ES-I3 (cell line): ENCODE results near the gene F7.
A peak's percentile ranks its signal among the peaks of the same experiment; 100 is the strongest.
"Not testable (repeated sequence)": the region's sequence is repeated elsewhere in the genome, so short reads cannot be mapped to it uniquely, and the experiment has no call there.

Experiments used
- H3K36me3 ChIP-seq: 2 replicates; pipeline ENCODE4 v1.6.1; 2013; ENCODE audit warnings: mild to moderate bottlenecking, low read length, control low read depth, moderate library complexity; ENCODE audit not compliant: insufficient read depth
- H3K4me1 ChIP-seq: 2 replicates; pipeline ENCODE4 v1.6.1; 2013; ENCODE audit warnings: mild to moderate bottlenecking, control low read depth, low read length; ENCODE audit not compliant: insufficient read depth
- H3K9ac ChIP-seq: 2 replicates; pipeline ENCODE4 v1.6.1; 2013; ENCODE audit warnings: low read depth, mild to moderate bottlenecking, low read length, moderate library complexity
- H3K9me3 ChIP-seq: 2 replicates; pipeline ENCODE4 v1.6.1; 2013; ENCODE audit warnings: mild to moderate bottlenecking, low read length, moderate library complexity; ENCODE audit not compliant: control insufficient read depth, insufficient read depth

F7 gene

GRCh38 chr13:113110852-113111315, 5.3 kb downstream of the F7 start:
- Histone ChIP-seq H3K4me1 (0 out of 2 replicates have a peak, but pooled peaks cover 4% of the 10 kb centered on the region), H3K9me3 (peaks cover 3% of the 10 kb centered on the region; the same call in 1 of the 2 replicates), H3K9ac (peak overlapping the region; percentile 53), H3K36me3 (no peaks in the 10 kb centered on the region)

DNA sequence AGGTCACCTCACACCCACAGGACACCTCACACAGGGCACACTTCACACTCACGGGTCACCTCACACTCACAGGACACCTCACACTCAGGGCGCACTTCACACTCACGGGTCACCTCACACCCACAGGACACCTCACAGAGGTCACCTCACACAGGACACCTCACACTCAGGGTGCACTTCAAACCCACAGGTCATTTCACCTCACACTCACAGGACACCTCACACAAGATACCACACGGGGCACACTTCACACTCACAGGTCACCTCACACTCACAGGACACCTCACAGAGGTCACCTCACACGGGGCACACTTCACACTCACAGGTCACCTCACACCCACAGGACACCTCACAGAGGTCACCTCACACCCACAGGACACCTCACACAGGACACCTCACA, 6.2 kb downstream of the F7 start:
- not testable (repeated sequence) for H3K9ac ChIP-seq, H3K36me3 ChIP-seq, H3K4me1 ChIP-seq, H3K9me3 ChIP-seq

DNA sequence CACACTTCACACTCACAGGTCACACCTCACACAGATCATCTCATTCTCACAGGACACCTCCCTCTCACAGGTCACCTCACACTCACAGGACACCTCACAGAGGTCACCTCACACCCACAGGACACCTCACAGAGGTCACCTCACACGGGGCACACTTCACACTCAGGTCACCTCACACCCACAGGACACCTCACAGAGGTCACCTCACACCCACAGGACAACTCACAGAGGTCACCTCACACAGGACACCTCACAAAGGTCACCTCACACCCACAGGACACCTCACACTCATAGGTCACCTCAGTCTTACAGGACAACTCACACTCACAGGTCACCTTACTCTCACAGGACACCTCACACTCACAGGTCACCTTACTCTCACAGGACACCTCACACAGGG, 6.9 kb downstream of the F7 start:
- H3K9me3 ChIP-seq, H3K4me1 ChIP-seq, H3K36me3 ChIP-seq, H3K9ac ChIP-seq: not testable (repeated sequence)

- Histone ChIP-seq H3K9ac (no peak overlapping the region), H3K9me3 (peaks cover 3% of the 10 kb centered on the region; the same call in 1 of the 2 replicates), H3K36me3 (no peaks in the 10 kb centered on the region), H3K4me1 (0 out of 2 replicates have a peak, but pooled peaks cover 4% of the 10 kb centered on the region)
Measured at GRCh38 chr13:113112893-113113845, 7.6 kb downstream of the F7 start.

- peaks cover 3% of the 10 kb centered on the region; the same call in 1 of the 2 replicates for H3K9me3 ChIP-seq
- H3K9ac ChIP-seq, result no peak overlapping the region
- 0 out of 2 replicates have a peak, but pooled peaks cover 4% of the 10 kb centered on the region for H3K4me1 ChIP-seq
- H3K36me3 ChIP-seq, result no peaks in the 10 kb centered on the region
Measured at GRCh38 chr13:113113846-113114271, 8.3 kb downstream of the F7 start.

DNA sequence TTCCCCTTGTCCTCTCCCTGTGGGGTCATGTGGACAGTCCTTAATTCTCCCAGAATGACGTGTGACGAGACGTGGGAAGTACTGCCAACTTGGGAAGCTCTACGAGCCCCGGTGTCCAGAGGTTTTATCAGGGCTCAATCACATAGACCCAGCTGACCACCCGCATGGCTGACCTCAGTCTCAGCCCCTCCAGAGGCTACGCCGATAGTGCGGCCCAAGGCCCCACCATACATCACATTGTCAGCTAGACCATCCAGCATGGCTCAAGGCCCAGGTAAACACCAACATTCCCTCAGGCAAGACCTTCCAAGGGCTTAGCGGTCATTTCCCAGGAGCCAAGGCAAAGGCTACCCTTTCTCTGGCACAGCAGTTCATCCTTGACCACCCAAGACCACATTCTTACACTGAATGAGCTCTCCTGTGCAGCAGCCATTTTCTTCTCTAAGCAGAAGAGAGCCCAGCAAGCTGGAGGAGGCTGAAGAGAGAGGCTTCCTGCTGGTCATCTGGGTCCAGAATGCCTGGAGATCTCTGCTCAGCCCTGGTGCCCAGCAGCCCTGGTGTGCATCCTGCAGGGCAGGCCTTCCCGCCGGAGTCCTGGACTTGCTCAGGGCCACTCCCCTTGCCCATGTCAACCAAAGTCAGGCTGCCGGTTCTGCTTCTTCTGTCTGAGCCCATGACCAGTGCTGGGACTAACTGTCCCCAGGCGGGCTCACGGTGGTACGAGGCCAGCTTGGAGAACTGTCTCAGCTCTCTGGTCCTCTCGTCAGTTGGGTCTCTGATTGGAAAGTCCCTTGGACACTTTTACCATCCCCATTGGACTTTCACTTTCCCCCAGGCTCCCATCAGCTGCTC, 9.1 kb downstream of the F7 start:
- H3K9me3 ChIP-seq, result peaks cover 3% of the 10 kb centered on the region; the same call in 1 of the 2 replicates
- 0 out of 2 replicates have a peak, but pooled peaks cover 4% of the 10 kb centered on the region for H3K4me1 ChIP-seq
- H3K9ac ChIP-seq, result no peak overlapping the region
- H3K36me3 ChIP-seq, result no peaks in the 10 kb centered on the region

GRCh38 chr13:113115363-113116205, 10.0 kb downstream of the F7 start:
- Histone ChIP-seq H3K36me3 (no peaks in the 10 kb centered on the region), H3K9ac (no peak overlapping the region), H3K9me3 (peaks cover 3% of the 10 kb centered on the region; the same call in 1 of the 2 replicates), H3K4me1 (0 out of 2 replicates have a peak, but pooled peaks cover 4% of the 10 kb centered on the region)

- 0 out of 2 replicates have a peak, but pooled peaks cover 4% of the 10 kb centered on the region for H3K4me1 ChIP-seq
- H3K9me3 ChIP-seq, result peaks cover 3% of the 10 kb centered on the region; the same call in 1 of the 2 replicates
- no peak overlapping the region for H3K9ac ChIP-seq
Measured at GRCh38 chr13:113116206-113116800, 10.7 kb downstream of the F7 start.

GRCh38 chr13:113116871-113117271, 11.3 kb downstream of the F7 start:
- no peaks in the 10 kb centered on the region for H3K36me3 ChIP-seq
- 0 out of 2 replicates have a peak, but pooled peaks cover 4% of the 10 kb centered on the region for H3K4me1 ChIP-seq
- peaks cover 3% of the 10 kb centered on the region; the same call in 1 of the 2 replicates for H3K9me3 ChIP-seq
- H3K9ac ChIP-seq, result no peak overlapping the region

More at GRCh38 chr13:113116206-113116800, 10.7 kb downstream of the F7 start:
- H3K36me3 ChIP-seq, result no peaks in the 10 kb centered on the region

- peaks cover 3% of the 10 kb centered on the region; the same call in 1 of the 2 replicates for H3K9me3 ChIP-seq
- no peaks in the 10 kb centered on the region for H3K36me3 ChIP-seq
- no peak overlapping the region for H3K9ac ChIP-seq
- 0 out of 2 replicates have a peak, but pooled peaks cover 4% of the 10 kb centered on the region for H3K4me1 ChIP-seq
Measured at GRCh38 chr13:113117335-113117872, 11.8 kb downstream of the F7 start.

- Histone ChIP-seq H3K9me3 (peaks cover 3% of the 10 kb centered on the region; the same call in 1 of the 2 replicates), H3K4me1 (0 out of 2 replicates have a peak, but pooled peaks cover 4% of the 10 kb centered on the region), H3K9ac (no peak overlapping the region), H3K36me3 (no peaks in the 10 kb centered on the region)
Measured at GRCh38 chr13:113117911-113118260, 12.3 kb downstream of the F7 start.

DNA sequence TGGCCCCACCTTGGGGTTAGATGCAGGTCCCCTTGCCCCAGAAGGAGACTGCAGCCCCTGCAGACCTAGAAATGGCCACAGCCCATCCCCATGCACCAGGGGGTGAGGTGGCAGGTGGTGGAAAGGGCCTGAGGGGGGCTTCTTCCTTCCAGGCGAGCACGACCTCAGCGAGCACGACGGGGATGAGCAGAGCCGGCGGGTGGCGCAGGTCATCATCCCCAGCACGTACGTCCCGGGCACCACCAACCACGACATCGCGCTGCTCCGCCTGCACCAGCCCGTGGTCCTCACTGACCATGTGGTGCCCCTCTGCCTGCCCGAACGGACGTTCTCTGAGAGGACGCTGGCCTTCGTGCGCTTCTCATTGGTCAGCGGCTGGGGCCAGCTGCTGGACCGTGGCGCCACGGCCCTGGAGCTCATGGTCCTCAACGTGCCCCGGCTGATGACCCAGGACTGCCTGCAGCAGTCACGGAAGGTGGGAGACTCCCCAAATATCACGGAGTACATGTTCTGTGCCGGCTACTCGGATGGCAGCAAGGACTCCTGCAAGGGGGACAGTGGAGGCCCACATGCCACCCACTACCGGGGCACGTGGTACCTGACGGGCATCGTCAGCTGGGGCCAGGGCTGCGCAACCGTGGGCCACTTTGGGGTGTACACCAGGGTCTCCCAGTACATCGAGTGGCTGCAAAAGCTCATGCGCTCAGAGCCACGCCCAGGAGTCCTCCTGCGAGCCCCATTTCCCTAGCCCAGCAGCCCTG, 12.8 kb downstream of the F7 start:
- Histone ChIP-seq H3K9me3 (peaks cover 3% of the 10 kb centered on the region; the same call in 1 of the 2 replicates), H3K9ac (no peak overlapping the region), H3K4me1 (peaks cover 4% of the 10 kb centered on the region; the same call in 1 of the 2 replicates), H3K36me3 (no peaks in the 10 kb centered on the region)
